OCI-M1 (cell line): ENCODE data around the gene LRMDA.
"Not testable (repeated sequence)": the region's sequence is repeated elsewhere in the genome, so short reads cannot be mapped to it uniquely, and the experiment has no call there.

Experiments
- DNase-seq: peaks from one replicate; lab custom pipeline; 2025; lab: John Stamatoyannopoulos, UW

LRMDA gene

DNA sequence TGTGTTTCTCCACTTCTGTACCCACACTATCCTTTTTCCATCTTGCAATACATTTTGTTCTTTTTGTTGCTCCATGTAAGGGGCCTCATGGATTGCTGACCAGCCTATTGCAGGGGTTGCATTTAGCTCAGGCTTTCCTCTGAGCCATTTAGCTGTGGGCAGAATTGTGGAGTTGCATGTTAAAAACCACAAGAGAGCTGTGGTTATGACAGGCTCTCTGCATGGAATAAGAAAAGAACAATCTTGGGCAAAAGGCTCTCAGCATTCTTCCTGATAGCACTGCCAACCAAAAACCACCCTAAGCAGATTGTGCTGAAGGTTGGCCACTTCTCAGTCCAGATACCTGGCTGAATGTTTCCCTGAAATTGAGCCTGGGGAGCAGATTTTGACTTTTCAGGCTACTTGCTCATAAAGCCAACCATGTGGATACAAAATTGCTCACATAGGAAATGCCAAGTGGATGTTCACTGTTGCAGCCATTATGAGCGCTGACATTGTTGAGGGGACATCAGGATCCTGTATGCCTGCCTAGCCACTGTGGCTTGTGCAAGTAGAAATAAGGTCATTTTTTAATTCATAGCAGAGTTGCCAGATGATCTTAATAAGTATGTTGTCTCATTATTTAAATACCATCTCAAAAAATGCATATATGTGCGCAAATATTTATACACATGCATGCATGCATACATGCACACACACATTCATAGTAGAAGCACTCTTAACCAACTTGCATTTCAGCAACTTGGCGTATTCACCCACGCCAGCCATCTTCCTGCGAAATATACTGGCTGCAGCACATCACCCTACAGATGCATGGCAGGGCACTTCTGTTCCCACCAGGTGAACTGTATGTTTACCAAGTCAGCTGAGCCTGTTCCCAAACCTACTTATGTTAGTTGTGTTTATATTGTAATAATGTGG is 695.4 kb downstream of the LRMDA start:
- no peak for DNase-seq

DNA sequence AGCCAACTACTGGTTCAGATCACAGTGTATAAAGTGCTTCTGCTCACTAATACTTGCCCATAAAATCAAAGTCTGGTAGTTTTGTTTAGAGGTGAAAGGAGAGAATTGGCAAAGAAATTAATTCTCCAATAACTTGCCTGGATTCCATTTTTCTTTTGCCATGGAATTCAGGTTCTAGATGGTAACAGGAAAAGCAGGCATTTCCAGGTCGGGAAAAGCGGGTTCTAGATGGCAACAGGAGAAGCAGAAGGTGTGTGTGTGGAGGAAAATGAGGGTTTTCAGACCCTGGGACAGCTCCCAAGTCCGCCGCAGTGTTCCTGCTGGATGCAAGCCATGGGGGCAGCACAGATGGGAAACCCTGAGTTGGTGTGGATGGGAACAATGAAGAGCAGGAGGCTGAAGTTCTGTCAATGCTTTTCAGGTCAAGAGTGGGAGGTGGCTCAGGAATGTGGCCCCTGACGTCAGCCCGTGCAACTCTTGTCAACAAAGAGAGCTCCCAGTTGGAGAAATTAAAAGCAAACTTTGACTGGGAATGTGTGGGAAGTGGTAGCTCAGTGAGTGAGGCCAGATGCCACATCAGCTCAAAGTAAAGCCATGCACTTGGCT is 696.7 kb downstream of the LRMDA start:
- DNase-seq, result no peak

DNA sequence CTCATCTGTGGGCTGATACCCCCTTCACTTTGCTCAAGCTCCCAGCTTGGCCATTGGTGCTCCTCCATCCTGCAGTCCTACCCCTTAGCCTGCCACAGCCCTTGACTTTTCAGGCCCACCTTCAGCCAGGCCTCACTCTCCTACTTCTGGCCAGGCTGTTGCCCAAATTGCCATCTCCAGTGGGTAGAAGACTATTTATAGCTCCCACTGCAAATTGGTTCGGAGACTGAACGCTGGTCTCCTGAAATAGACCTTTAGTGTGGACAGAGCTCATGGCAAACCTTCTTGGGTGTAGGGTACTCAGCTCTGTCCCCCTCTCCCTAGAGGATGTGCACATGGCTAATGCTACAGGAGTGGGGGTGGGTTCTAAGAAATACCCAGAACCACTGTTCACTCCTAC is 697.8 kb downstream of the LRMDA start:
- DNase-seq, result no peak

DNA sequence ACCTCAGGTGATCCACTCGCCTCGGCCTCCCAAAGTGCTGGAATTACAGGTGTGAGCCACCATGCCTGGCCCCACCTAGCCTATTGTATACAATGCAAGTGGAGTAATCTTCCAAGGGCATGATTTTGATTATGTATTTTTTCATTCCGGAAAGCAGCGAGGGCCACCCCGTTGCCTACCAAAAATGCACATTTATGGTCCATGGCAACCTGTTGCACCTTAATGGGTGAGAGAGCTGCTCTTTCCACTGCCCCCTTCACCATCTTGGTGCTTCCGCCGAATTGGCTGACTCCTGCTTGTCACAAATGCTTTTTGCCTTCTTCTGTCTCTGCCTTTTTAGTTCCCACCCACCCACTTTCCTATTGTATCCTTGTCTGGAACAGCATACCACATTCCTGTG is 699.5 kb downstream of the LRMDA start:
- DNase-seq, result no peak

DNA sequence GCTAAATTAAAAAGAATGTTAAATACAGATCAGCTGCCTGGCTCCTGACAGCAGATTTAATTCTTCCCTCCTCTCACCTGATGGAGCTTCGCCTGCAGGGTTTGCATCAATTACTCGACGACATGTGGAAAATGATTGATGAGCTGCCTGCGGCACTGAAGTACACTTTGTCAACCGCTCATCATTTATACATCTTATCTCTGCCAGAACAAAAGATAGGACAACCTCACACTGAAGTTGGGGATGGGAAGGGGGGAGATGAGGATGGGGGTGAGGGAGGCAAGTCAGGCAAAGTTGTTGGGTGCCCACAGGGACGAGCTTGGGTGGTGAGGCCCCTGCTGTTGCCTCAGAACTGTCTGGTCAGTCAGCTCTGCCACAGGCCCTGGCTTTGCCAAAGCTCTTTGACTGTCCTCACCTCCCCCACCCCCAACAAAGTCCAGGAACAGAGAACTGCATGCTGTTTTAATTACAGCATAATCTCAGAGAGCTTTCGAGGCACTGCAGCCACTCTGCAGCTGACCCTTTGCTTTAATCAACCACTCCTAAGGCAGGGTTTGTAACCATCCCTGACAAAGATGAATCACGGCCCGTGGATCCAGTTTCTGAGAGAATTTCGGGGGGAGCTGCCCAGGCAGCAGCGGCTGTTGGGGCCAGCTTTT is 702.3 kb downstream of the LRMDA start:
- no peak for DNase-seq

DNA sequence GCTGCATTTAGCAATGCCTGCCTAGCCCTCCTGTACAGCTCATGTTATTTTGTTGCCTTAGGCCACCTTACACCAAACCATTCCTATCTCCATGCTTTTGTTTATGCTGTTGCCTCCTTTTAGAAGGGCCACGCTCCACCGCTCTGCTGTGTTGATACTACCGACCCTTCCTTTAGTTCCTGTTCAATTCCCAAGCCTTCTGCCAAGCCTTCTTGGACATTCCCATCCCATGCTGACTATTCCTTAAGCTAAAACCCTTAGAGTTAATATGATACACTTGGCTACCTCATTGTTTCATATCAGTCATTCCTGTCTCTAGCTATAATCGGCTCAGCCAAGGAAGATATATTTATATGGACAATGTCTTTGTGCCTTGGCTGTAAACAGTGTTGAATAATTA is 705.5 kb downstream of the LRMDA start:
- no peak for DNase-seq

DNA sequence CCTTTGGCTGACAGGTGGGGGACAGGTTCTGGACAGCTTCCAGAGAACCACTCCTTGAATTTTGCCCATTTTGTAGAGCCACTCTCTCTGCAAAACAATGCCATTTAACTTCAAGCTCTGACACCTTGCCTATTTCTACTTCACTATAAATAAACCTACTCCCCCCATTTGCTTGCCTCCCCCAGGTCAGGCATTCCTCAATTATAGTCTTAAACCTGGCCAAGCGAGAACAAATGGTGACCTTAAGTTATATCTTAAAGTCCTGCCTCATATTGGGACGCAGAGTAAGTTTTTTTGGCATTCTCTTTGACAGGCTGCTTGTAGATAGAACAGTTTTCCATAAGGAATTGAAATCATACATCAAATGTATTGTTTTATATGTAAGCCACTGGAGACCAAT is 706.9 kb downstream of the LRMDA start:
- no peak for DNase-seq

DNA sequence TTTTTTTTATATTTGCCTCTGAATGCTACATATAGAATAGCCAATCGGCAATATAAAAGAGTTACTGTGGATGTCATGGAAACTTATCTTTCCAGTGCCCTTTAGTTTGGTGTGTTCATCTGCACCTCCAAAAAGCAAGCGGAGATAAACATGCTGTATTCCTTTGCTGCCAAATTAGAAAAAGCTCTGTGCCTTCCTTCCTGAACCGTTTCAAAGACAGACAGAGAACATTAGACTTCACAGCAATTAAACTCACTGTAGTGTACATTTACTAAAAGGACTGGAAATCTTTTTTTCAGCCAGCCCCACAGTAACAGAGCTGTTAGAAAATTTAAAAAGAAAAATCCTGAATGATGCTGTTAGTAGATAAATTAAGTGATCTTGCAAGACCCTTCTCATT is 707.5 kb downstream of the LRMDA start:
- DNase-seq, result no peak

DNA sequence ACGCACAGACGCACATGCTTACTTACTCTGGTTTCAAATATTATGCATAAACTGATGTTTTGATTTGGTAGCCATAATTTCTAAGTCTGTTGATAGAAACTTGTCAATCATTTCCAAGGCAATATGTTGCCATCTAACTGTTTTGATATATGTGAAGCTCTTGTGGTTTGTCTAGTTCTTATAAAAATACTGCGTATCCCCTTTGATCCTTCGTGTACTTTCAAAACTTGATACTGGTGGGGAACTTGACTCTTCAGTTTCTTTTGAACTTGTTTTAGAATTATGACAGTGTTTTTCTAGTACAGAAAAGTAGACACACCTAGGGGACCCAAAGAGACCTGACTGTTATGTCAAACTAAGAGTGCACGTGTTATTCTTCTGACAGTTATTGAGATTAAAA is 708.0 kb downstream of the LRMDA start:
- no peak for DNase-seq

DNA sequence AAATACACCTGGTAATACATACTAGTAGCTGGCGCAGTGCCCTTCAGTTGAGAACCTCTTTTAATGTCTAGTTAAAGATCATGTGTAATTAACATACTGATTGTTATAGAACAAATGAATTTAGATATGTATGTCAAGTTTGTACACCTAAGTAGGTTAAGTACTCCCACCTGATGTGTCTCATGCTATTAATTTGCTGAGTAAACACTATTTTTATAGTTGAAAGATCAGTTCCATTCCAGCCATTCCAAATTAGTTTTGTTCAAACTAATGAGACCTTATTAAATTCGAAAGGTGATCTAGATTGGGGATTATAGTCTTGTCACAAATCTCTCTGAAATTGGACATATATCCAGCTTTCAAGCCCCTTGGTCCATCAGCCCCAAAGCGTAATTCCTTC is 710.0 kb downstream of the LRMDA start:
- no peak for DNase-seq

DNA sequence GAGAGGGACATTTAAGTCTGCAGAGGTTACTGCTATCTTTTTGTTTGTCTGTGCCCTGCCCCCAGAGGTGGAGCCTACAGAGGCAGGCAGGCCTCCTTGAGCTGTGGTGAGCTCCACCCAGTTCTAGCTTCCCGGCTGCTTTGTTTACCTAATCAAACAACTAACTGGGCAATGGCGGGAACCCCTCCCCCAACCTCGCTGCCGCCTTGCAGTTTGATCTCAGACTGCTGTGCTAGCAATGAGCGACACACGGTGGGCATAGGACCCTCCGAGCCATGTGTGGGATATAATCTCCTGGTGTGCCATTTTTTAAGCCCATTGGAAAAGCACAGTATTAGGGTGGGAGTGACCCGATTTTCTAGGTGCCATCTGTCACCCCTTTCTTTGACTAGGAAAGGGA is 716.8 kb downstream of the LRMDA start:
- not testable (repeated sequence) for DNase-seq

DNA sequence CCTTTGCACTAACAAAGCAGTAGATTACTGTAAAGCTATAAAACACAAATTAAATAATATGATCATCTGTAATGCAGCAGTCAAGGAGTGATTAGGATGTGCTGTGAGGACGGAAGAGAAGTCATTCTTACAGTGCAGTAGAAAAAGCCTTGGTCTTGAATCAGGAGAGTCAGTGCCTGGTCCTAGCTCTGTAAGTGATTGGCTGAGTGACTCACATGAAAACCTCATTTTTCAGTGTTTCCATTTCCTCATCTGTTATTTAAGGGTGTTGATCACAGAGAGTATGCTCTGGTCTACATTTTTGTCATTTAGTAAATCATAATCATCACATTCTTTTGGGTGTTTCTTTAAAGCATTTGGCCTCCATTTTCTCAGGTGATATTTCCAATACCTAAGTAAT is 717.8 kb downstream of the LRMDA start:
- DNase-seq, result no peak

DNA sequence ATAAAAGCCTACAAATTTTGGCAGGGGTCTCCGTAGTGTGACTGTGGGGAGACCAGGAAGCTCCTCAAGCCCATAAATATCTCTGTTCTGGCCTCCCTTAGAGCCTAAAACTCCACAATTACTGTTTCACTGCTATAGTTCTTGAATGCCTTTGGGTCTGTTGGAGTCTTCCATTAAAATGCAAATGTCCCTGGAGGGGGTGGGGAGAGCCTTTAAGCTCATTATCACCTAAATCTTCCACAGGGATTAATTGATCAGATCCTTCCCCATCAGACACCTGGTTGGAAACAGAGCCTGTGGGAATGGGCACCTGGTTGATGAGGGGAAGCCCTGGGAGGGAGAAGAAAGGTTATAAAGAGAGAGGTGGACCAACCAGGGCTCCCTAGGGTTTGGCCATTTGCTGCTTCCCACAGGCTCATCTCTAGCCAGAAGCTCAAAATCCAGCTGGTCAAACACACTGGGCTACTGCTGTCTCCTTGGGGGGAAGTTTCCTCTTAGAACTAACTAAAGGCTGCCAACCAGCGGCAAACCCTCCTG is 718.2 kb downstream of the LRMDA start:
- no peak for DNase-seq

DNA sequence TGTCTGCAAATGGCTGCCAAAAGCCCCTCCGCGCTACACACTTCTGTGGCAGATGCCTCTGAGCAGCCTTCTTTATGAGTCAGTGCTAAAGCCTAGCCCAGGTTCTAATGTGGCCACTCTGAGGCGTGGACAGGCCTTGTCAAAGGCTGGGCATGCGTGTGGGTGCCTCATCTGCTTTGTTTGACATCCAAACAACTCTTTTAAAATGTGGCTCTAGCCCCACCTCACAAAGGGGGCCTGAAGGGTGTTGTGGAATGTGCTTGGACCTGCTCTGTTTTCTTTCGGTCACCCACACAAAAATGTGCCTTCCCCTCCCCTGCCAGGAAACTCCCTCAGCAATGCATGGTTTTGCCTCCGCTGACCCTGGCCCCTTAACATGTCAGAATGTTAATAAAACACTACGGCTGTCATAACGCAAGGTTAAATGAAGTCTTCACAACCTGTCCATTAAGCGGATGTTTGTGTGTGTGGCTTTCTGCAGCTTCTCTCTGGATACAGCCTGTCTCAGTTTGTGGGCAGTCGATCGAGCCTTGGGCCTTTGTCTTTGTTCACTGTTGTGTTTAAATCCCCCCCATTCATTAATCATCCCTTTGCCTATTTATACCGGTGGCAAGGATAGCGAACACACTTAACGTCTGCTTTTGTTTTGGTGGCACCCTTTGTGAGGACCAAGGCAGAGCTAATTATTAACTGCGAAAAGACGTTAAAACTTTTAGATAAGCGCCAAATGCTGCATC is 718.9 kb downstream of the LRMDA start:
- DNase-seq, result no peak

DNA sequence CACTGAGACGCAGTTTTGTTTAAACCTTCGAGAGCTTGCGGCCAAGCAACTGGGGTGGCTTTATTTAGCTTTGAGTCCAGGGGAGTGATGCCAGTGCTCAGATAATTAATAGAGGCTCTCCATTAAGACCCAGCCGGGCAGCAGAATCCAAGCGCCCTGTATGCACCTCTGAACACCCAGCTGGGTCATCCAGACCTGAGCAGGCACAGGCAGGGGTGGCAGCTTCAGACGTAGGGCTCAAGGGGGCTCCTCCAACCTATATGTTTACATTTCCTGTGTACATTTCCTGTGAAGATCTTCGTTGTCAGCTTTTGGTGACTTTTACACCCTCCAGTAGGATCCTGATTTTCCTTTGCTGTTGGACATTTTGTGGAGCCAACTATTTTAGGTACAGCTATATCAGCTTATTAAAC is 719.5 kb downstream of the LRMDA start:
- no peak for DNase-seq

DNA sequence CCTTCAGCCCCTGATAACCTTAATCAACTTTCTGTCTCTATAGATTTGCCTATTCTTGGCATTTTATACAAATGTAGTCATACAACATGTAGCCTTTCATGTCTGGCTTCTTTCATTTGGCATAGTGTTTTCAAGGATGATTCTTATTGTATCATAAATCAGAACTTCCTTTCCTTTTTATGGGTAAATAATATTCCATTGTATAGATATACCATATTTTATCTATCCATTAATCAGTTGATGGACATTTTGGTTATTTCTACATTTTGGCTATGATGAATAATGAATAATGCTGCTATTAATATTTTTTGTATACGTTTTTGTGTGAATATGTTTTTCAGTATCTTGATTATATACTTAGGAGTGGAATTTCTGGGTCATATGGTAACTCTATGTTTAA is 720.8 kb downstream of the LRMDA start:
- DNase-seq, result no peak

DNA sequence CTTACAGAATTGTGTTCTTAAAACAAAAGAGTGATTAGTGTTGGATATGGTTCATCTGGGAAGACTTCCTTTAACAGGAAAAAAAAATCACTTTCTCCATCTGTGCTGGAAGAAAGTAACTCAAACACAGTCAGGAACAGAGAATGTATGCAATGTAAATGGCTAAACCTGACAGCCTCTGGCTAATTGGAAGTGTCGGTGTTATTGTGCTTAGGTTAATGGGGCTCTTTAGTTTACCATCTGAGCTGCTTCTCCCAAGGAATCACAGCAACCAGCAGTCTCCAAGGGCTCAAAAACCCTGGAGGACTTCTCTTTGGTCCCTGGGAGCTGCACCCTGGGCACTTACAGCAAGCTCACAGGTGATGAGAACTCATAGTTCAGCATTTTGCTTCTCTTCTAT is 724.5 kb downstream of the LRMDA start:
- no peak for DNase-seq

DNA sequence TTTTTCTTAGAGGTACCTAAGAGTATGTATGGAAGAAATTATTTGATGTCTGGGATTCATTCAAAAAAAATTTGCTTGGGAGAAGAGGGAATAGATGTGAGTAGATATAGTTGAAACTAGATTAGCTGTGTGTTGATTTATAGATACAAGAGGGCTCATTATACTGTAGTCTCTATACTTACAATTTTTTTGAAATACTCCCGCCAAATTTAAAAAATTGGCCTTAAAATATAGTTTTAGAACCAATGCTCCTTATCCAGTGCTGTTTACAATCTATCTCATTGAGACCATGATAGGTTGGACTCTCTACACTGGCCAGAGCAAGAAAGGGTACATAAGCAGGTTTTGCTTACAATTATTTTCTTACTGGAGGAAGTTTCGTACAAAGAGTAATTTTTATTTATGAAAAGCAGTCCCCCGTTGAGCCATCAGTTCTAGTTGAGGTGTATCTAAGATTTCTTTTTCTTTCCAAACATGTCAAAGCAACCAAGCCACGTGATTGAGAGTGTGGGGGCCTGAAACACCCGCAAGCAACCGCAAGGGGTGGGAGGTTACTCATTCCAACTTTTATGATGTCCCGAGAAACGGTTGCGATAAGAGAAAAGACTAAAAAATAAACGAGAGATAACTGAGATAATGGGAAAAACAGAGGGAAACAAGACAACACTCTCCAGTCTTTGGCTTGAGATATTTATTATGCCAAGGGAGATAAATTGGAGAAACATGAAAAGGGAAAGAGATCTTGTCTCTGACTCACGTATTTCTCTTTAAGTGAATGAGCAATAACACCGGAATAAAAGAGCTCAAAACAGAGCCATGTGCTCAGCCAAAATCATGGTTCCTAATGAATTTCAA is 729.2 kb downstream of the LRMDA start:
- no peak for DNase-seq

DNA sequence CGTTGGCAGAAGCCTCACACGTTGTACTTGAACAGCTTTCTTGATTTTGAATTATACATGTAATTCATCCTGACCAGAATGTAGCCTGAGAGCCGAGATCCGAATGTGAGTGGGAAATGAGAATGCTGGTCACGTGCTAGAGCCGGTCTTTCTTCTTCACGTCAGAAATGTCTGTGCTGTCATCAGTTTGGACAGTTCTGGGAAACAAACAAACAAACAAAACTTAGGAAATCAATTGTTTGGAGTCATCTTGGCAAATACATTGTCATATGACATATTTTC is 729.8 kb downstream of the LRMDA start:
- DNase-seq, result no peak

DNA sequence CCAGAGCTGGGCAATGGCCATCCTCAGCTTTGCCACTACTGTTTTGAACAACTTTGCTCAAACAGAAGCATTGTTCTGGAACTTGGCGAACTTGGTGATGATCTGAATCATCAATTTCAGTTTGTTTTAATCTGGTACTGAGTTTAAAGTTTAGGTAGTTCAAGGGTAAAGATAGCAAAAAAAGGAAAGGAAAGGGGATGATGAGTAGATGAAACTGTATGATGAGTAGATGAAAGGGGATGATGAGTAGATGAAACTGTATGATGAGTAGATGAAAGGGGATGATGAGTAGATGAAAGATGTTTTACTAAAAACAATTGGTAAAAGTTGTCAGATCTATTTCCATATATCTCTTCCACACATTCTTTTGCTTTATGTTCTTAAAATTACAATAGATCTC is 737.0 kb downstream of the LRMDA start:
- DNase-seq, result no peak

DNA sequence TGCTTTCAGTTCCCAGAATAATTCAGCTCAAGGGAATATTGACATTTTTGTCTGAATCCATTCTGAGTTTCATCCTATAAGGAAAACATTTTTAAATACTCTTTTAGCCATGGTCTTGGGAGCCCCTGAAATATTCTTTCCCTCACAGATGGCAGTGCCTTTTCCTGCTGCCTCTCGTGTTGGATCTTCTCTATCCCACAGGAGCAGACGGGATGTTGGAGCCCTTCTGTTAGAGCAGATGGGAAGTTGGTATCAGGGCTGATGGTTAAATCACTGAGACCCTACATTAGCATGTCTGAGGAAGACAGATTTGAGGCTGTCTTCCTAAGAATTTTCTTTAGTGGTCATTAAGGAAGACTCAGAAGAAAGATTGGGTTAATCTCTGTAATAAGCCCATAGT is 737.8 kb downstream of the LRMDA start:
- DNase-seq, result no peak

DNA sequence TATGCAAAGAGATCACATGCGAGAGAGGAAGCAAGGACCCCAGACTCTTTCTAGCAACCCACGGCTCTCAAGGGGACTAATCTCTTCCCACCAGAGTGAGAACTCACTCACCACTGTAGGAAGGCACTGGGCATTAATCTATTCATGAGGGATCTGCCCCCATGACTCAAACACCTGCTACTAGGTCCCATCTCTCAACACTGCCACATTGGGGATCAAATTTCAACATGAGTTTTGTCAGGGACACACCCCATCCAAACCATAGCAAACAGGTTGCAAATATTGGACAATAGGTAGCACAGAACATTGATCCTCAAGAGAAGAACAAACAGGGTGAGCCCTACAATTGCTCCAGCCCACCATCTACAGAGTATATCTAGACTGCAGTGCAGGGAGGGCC is 740.6 kb downstream of the LRMDA start:
- DNase-seq, result no peak
